Ovary (tissue), 9 donors: Measurements from ENCODE around the gene ARPIN. TPM values are rescaled to one million over a fixed set of nuclear protein-coding genes. Genes with fewer than 3 reads are reported as not detected.

Experiments
- DNase-seq, 5 donors: peaks; one replicate each; pipeline ENCODE4 v3.0.0-alpha.2; 2019 to 2020
- H3K27ac ChIP-seq, 2 donors: fragments of 200-600 bp; one replicate each; pipeline versions ENCODE4 v1.5.1 to v1.8.0; 2019 to 2022
- H3K27me3 ChIP-seq: fragments of 200-600 bp; one replicate; pipeline ENCODE4 v1.8.0; 2022
- H3K36me3 ChIP-seq: fragments of 200-600 bp; sonication (generic); one replicate; pipeline ENCODE4 v1.5.1; 2019
- H3K4me1 ChIP-seq: one replicate; pipeline ENCODE4 v1.8.1; 2013; ENCODE audit warnings: mild to moderate bottlenecking, moderate library complexity; ENCODE audit not compliant: insufficient read depth
- H3K4me3 ChIP-seq: fragments of 200-600 bp; sonication (generic); one replicate; pipeline ENCODE4 v1.5.1; 2017
- H3K9me3 ChIP-seq, 2 donors: fragments of 200-600 bp in 1 of 2; sonication (generic) in 1 of 2; one replicate each; pipeline versions ENCODE4 v1.5.1 to v1.8.1; 2013 to 2019; ENCODE audit warnings: mild to moderate bottlenecking in 1 of 2, moderate library complexity in 1 of 2
- EP300 ChIP-seq: sonication (generic); formaldehyde crosslinking; IDR thresholded peaks from one replicate; pipeline ENCODE4 v1.6.1; 2017; ENCODE audit warnings: antibody characterized with exemption
- POLR2A ChIP-seq: fragments of 450-650 bp; IDR thresholded peaks from one replicate; pipeline ENCODE4 v1.6.1; 2017; ENCODE audit warnings: antibody characterized with exemption, mild to moderate bottlenecking, moderate library complexity
- WGBS, 3 donors: extraction: QIAGEN DNeasy Blood & Tissue Kit in 1 of 3; methylation state at CpG; one replicate each; pipeline versions ENCODE4 v1.1.5 to v1.1.7; 2013 to 2017; 5-methylcytosine and 5-hydroxymethylcytosine counted together
- intact Hi-C, 4 donors: fragments of 100-400 bp; cut with DNase I; formaldehyde crosslinking; loops; one replicate each; pipeline versions ENCODE4 v1.11.0 to v1.15.1; 2022 to 2023
- polyA plus RNA-seq, 2 donors: library from polyadenylated mRNA; stranded (reverse); fragments of 200-250 nt in 1 of 2; fragments of 350-450 nt in 1 of 2; fragmentation: Illumina TruSeq in 1 of 2; extraction: RNeasy Lipid Tissue Mini Kit (QIAGEN cat#74804) in 1 of 2; gene quantifications; one replicate each; pipeline ENCODE4 v1.2.3, GENCODE V29; 2013 to 2014
- total RNA-seq, 7 donors: library from RNA; depleted of rRNA in 2 of 7; stranded (reverse); fragments of >200 nt in 2 of 7; fragmentation: NEBNext Ultra II Directional in 3 of 7; extraction: Animal tissue kit (Norgen Biotek cat#: 25700) in 3 of 7; gene quantifications; one replicate each; pipeline versions ENCODE4 v1.1.0 to v1.2.4, GENCODE V29; 2016 to 2023
- TF ChIP-seq, protein P1 (sequence below), 3 donors: fragments of 450-650 bp in 2 of 3; fragments of 200-600 bp in 1 of 3; IDR thresholded peaks; one replicate each; pipeline versions ENCODE4 v1.5.1 to v1.8.0; 2016 to 2022; ENCODE audit warnings: antibody characterized with exemption in 3 of 3, mild to moderate bottlenecking in 1 of 3
- donor health status: DM: no; HTN: no; CAD: no; lungs with moderate emphysema.
- donor health status: DM: no; HTN: no; CAD: no.
- donor health status: Bipolar disorder and iron deficiency.
- donor health status: DM: yes; HTN: yes; CAD: no.
- donor health status: DM: no; HTN: no; CAD: no.
- donor health status: DM: yes; HTN: yes; CAD: no.

ARPIN gene
- total and polyA plus RNA-seq, 9 donors, result 14.2 to 36.5 (median 29.9) TPM

DNA sequence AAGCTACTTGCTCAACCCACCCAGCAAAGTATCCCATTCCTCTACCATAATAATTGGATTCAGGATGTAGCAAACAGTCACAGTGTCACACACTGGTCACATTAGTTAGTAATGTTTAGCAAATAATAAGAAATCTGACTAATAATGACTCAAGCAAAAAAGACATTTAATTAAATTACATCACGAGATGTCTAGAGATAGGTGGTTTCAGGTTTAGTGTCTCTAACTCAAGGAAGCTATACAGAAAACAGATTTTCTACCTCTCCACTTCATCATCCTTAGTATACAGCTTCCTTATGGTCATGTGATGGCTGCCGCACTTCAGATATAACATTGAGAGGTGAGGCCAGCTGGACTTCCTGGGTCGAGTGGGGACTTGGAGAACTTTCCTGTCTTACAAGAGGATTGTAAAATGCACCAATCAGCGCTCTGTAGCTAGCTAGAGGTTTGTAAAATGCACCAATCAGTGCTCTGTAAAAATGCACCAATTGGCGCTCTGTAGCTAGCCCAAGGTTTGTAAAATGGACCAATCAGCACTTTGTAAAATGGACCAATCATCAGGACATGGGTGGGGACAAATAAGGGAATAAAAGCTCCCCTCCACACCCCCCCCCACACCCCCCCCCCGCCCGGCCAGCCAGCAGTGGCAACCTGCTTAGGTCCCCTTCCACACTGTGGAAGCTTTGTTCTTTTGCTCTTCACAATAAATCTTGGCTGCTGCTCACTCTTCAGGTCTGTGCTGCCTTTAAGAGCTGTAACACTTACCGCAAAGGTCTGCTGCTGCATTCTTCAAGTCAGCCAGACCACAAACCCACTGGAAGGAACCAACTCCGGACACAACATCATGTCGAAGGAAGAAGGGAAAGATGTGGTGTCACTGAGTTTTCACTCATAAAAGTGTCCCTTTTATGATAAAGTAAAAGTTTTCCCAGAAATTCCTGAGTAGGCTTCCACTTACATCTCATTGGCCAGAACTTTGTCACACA is 24.9 kb upstream of the ARPIN start:
- TF ChIP-seq EP300, result no peak
- TF ChIP-seq, protein P1, sequence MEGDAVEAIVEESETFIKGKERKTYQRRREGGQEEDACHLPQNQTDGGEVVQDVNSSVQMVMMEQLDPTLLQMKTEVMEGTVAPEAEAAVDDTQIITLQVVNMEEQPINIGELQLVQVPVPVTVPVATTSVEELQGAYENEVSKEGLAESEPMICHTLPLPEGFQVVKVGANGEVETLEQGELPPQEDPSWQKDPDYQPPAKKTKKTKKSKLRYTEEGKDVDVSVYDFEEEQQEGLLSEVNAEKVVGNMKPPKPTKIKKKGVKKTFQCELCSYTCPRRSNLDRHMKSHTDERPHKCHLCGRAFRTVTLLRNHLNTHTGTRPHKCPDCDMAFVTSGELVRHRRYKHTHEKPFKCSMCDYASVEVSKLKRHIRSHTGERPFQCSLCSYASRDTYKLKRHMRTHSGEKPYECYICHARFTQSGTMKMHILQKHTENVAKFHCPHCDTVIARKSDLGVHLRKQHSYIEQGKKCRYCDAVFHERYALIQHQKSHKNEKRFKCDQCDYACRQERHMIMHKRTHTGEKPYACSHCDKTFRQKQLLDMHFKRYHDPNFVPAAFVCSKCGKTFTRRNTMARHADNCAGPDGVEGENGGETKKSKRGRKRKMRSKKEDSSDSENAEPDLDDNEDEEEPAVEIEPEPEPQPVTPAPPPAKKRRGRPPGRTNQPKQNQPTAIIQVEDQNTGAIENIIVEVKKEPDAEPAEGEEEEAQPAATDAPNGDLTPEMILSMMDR (IDR thresholded peaks at IDR 0.05), result no peak
- TF ChIP-seq POLR2A, result no peak
- Histone ChIP-seq H3K27ac (no peak overlapping the region), H3K27me3 (no peaks in the 10 kb centered on the region), H3K4me3 (no peak overlapping the region), H3K9me3 (no peaks in the 10 kb centered on the region), H3K4me1 (no peaks in the 10 kb centered on the region), H3K36me3 (no peaks in the 10 kb centered on the region)
- DNase-seq, result no peak
- intact Hi-C loops, result no loop called here
- 80 to 90% (median 84%) methylated on average over 10 of the region's 10 CpGs for WGBS, 3 donors

DNA sequence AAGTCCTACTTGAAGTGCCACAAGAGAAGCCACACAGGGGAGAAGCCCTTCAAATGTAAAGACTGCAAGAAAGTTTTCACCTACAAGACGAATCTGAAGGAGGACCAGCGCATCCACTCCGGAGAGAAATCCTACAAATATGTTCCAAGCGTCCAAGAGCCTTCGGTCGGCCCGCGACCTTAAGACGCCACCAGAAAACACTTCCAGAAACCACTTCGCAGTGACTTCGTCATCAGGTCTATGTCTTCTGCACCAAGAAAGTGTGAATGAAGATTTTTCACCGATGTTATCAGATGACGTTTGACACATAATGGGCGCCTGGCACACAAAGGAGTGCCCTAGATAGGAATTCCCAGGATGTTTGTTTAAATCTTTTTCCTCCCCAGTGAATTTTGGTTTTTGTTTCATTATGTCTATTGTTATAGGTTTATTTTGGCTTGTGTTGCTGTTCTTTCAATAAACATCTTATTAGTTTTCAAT is 24.1 kb upstream of the ARPIN start:
- no peak for DNase-seq
- no peak overlapping the region for H3K27ac ChIP-seq
- intact Hi-C loops, result no loop called here
- no peak overlapping the region for H3K4me3 ChIP-seq
- no peaks in the 10 kb centered on the region for H3K27me3 ChIP-seq
- no peak for TF ChIP-seq POLR2A
- TF ChIP-seq, protein P1 (IDR thresholded peaks at IDR 0.05), result no peak
- TF ChIP-seq EP300, result no peak
- WGBS, 3 donors, result 78 to 93% (median 85%) methylated on average over 14 of the region's 14 CpGs
- H3K9me3 ChIP-seq, result no peaks in the 10 kb centered on the region
- H3K4me1 ChIP-seq, result no peaks in the 10 kb centered on the region
- no peaks in the 10 kb centered on the region for H3K36me3 ChIP-seq

DNA sequence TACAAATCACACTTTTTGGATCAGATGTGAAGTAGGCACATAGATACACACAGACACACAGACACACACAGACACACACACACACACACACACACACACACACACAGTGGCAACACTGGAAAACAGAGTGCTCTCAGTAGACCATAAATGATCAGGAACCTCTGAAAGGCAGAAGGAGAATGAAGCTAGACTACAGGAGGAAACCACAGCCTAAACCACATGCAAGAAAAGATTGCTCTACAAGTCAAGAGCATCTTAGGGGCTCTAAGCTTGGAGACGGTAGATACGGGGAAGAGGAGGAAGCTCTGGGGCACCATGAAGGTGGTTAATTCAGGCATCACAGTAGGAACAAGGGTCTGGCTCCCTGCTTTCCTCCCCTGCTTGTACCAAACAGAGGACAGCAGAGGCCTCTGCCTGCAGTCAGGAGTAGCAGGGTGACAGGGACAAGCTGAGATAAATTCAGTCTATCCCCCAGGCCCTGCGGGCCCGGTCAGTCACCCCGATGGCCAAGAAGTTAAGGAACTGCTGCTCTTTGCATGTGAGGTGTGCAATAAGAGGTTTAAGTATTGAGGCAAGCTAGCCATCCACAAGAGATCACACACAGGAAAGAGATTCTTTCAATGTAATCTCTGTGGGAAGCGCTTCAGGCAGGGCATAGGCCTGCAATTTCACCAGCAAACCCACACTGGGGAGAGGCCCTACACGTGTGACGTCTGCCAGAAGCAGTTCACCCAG is 23.5 kb upstream of the ARPIN start:
- H3K4me3 ChIP-seq, result no peak overlapping the region
- no peaks in the 10 kb centered on the region for H3K4me1 ChIP-seq
- intact Hi-C loops, result no loop called here
- H3K9me3 ChIP-seq, result no peaks in the 10 kb centered on the region
- no peaks in the 10 kb centered on the region for H3K36me3 ChIP-seq
- 85 to 89% (median 89%) methylated on average over 8 of the region's 8 CpGs for WGBS, 3 donors
- TF ChIP-seq EP300 (no peak), POLR2A (no peak)
- TF ChIP-seq, protein P1 (IDR thresholded peaks at IDR 0.05), result no peak
- H3K27me3 ChIP-seq, result no peaks in the 10 kb centered on the region
- DNase-seq, result no peak
- no peak overlapping the region for H3K27ac ChIP-seq

DNA sequence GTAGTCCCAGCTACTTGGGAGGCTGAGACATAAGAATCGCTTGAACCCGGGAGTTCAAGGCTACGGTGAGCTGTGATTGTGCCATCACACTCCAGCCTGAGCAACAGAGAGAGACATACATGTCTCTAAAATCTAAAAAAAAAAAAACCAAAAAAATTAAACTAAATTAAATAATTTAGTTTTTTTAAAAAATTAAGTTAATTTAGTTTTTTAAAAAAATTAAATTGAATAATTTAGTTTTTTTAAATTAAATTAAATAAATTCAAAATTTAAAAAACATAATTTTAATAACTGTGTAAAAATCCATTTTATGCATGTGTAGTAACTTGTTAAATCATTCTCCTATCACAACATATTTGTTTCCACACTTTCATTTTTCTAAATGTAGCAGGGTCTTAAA is 20.1 kb upstream of the ARPIN start:
- Histone ChIP-seq H3K9me3 (no peaks in the 10 kb centered on the region), H3K4me3 (no peak overlapping the region), H3K4me1 (no peaks in the 10 kb centered on the region), H3K27ac (no peak overlapping the region), H3K36me3 (no peaks in the 10 kb centered on the region), H3K27me3 (no peaks in the 10 kb centered on the region)
- intact Hi-C loops, result no loop called here
- 93 to 94% (median 93%) methylated on average over 3 of the region's 3 CpGs for WGBS, 3 donors
- TF ChIP-seq POLR2A, result no peak
- no peak for TF ChIP-seq EP300
- TF ChIP-seq, protein P1 (IDR thresholded peaks at IDR 0.05), result no peak
- no peak for DNase-seq
